OCI-LY7 (cell line): ENCODE results near the gene OLFM2. TPM values are rescaled to one million over a fixed set of nuclear protein-coding genes. Genes with fewer than 3 reads are reported as not detected.

ENCODE experiments used
- BruUV-seq: library from RNA; stranded (reverse); fragments of 400-500 nt; replicated peaks from 2 replicates; lab custom pipeline; 2021; lab: Mats Ljungman, UMichigan
- CTCF ChIA-PET: fragments of 300-600 bp; sonication (Branson Sonifier 250); formaldehyde crosslinking; loops from one replicate; lab custom pipeline; 2022; ENCODE audit warnings: antibody characterized with exemption; ENCODE audit not compliant: unreplicated experiment; lab: Charles Lee
- POLR2A ChIA-PET: fragments of 300-600 bp; sonication (Branson Sonifier 250); formaldehyde crosslinking; loops from one replicate; lab custom pipeline; 2022; ENCODE audit warnings: antibody characterized with exemption; lab: Charles Lee
- DNase-seq: peaks from one replicate; pipeline ENCODE4 v3.0.0-alpha.2; 2015; ENCODE audit warnings: low spot score
- H2AFZ ChIP-seq: fragments of 200-600 bp; sonication (generic), shearing (Covaris generic); 2 replicates; pipeline ENCODE4 v1.6.1; 2014; ENCODE audit warnings: mild to moderate bottlenecking, antibody characterized with exemption, low read length, moderate library complexity
- H3K27ac ChIP-seq: fragments of 200-600 bp; sonication (generic); 2 replicates; pipeline ENCODE4 v1.5.1; 2014; ENCODE audit warnings: mixed run types, low read depth, mild to moderate bottlenecking, moderate library complexity, low read length, inconsistent platforms; ENCODE audit not compliant: poor library complexity, severe bottlenecking
- H3K36me3 ChIP-seq: fragments of 200-600 bp; sonication (generic); 2 replicates; pipeline ENCODE4 v1.6.1; 2014; ENCODE audit warnings: mild to moderate bottlenecking, antibody characterized with exemption, low read length, moderate library complexity, mixed read lengths; ENCODE audit not compliant: insufficient read depth
- H3K4me1 ChIP-seq: fragments of 200-600 bp; sonication (generic); 2 replicates; pipeline ENCODE4 v1.5.1; 2014; ENCODE audit warnings: mild to moderate bottlenecking, low read length; ENCODE audit not compliant: insufficient read depth, poor library complexity, severe bottlenecking
- H3K4me2 ChIP-seq: fragments of 200-600 bp; sonication (generic); 2 replicates; pipeline ENCODE4 v1.6.1; 2014; ENCODE audit warnings: mild to moderate bottlenecking, low read length
- H3K4me3 ChIP-seq: fragments of 200-600 bp; sonication (generic); 2 replicates; pipeline ENCODE4 v1.5.1; 2014; ENCODE audit warnings: mild to moderate bottlenecking, low read depth, low read length; ENCODE audit not compliant: poor library complexity, severe bottlenecking
- H3K79me2 ChIP-seq: fragments of 200-600 bp; sonication (generic); 2 replicates; pipeline ENCODE4 v1.6.1; 2016; ENCODE audit warnings: low read depth, mild to moderate bottlenecking, low read length, moderate library complexity, mixed read lengths; ENCODE audit not compliant: insufficient read depth
- H3K9me2 ChIP-seq: fragments of 200-600 bp; sonication (generic); 2 replicates; pipeline ENCODE4 v1.6.1; 2016; ENCODE audit warnings: mild to moderate bottlenecking, low read length, mixed read lengths; ENCODE audit not compliant: insufficient read depth
- H3K9me3 ChIP-seq: fragments of 200-600 bp; sonication (generic); 2 replicates; pipeline ENCODE4 v1.6.1; 2014; ENCODE audit warnings: mild to moderate bottlenecking, mixed run types, low read length, mixed read lengths
- H4K20me1 ChIP-seq: fragments of 200-600 bp; sonication (generic); 2 replicates; pipeline ENCODE4 v1.6.1; 2014; ENCODE audit warnings: mild to moderate bottlenecking, antibody characterized with exemption, low read length, moderate library complexity, mixed read lengths; ENCODE audit not compliant: insufficient read depth
- CTCF ChIP-seq: fragments of 200-600 bp; sonication (generic); conservative IDR thresholded peaks from 2 replicates; pipeline ENCODE4 v1.5.1; 2014; ENCODE audit warnings: mild to moderate bottlenecking, antibody characterized with exemption, low read length, moderate library complexity, mixed read lengths
- EZH2phosphoT487 ChIP-seq: fragments of 200-600 bp; sonication (generic); IDR thresholded peaks from 2 replicates; pipeline ENCODE4 v1.6.1; 2018; ENCODE audit warnings: low read depth, borderline replicate concordance, mild to moderate bottlenecking, mixed run types, antibody characterized with exemption, low read length, moderate library complexity, mixed read lengths
- intact Hi-C: fragments of 100-400 bp; cut with micrococcal nuclease; formaldehyde crosslinking; loops from one replicate; pipeline ENCODE4 v1.10.0; 2022; ENCODE audit not compliant: unreplicated experiment
- total RNA-seq, 2 experiments: library from RNA; depleted of rRNA in 1 of 2; stranded (reverse); fragments of >200 nt in 1 of 2; shearing (Covaris generic) in 1 of 2; gene quantifications; 2 replicates each; pipeline ENCODE4 v1.2.3, GENCODE V29; 2014 to 2022

OLFM2 gene
- total RNA-seq, 2 experiments from 2014 or later, result not detected

GRCh38 chr19:9875031-9875627, 61.2 kb downstream of the OLFM2 start:
- H2AFZ ChIP-seq, result no peak overlapping the region
- H3K27ac ChIP-seq, result no peak overlapping the region
- no peaks in the 10 kb centered on the region for H3K9me3 ChIP-seq
- no peaks in the 10 kb centered on the region for H3K9me2 ChIP-seq
- H3K4me3 ChIP-seq, result no peak overlapping the region
- CTCF ChIA-PET, result no interaction called here
- no peak overlapping the region for H3K4me2 ChIP-seq
- TF ChIP-seq EZH2phosphoT487 (no peak), CTCF (no peak)
- intact Hi-C loops, result no loop called here
- H3K79me2 ChIP-seq, result no peaks in the 10 kb centered on the region
- no TSS peak for BruUV-seq
- POLR2A ChIA-PET, result interaction anchor here (0.6 kb wide), 2 partner anchors 334 to 1333 kb away, joined by 3 read pairs; no protein-coding TSS in a partner anchor
- DNase-seq, result no peak
- no peaks in the 10 kb centered on the region for H4K20me1 ChIP-seq
- H3K36me3 ChIP-seq, result no peaks in the 10 kb centered on the region
- no peaks in the 10 kb centered on the region for H3K4me1 ChIP-seq

- H3K27ac ChIP-seq, result no peak overlapping the region
- TF ChIP-seq CTCF, result no peak
- no peak for TF ChIP-seq EZH2phosphoT487
- no peak overlapping the region for H3K4me3 ChIP-seq
- BruUV-seq, result no TSS peak
- H3K9me2 ChIP-seq, result no peaks in the 10 kb centered on the region
- no peaks in the 10 kb centered on the region for H3K9me3 ChIP-seq
- intact Hi-C loops, result no loop called here
- POLR2A ChIA-PET, result interaction anchor here (0.6 to 0.7 kb wide), 3 partner anchors 328 to 716 kb away, joined by 3 read pairs; no protein-coding TSS in a partner anchor
- no peaks in the 10 kb centered on the region for H3K36me3 ChIP-seq
- CTCF ChIA-PET, result no interaction called here
- H3K79me2 ChIP-seq, result no peaks in the 10 kb centered on the region
- no peaks in the 10 kb centered on the region for H4K20me1 ChIP-seq
- no peaks in the 10 kb centered on the region for H3K4me1 ChIP-seq
- no peak for DNase-seq
- no peak overlapping the region for H2AFZ ChIP-seq
- no peak overlapping the region for H3K4me2 ChIP-seq
Observed at GRCh38 chr19:9872618-9873242, 63.6 kb downstream of the OLFM2 start.
